ENCODE results near the gene RBM10.

The RBM10 gene

DNA sequence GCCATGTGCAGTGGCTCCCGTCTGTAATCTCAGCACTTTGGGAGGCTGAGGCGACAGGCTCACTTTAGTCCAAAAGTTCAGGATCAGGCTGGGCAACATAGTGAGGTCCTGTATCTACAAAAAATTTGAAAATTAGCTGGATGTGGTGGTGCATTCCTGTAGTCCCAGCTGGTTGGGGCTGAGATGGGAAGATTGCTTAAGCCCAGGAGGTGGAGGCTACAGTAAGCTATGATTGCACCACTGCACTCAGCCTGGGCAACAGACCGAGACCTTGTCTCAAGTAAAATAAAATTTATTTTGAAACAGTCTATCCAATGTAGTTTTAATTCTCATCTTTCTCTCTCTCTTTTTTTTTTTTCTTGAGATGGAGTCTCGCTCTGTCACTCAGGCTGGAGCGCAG is 21.1 kb downstream of the RBM10 start:
- POLR2A ChIA-PET, result no interaction called here
- no peak for TF ChIP-seq CTCF (IDR thresholded peaks at IDR 0.05; ENCODE audit: control extremely low read depth, extremely low read depth, low read depth, missing control alignments)
- DNase-seq (ENCODE audit: extremely low spot score), result no peak
- CTCF ChIA-PET, result no interaction called here

GRCh38 chrX:47168495-47169073 is 23.6 kb downstream of the RBM10 start:
- POLR2A ChIA-PET, result no interaction called here
- DNase-seq (ENCODE audit: extremely low spot score), result no peak
- CTCF ChIA-PET, result no interaction called here
- no peak for TF ChIP-seq CTCF (IDR thresholded peaks at IDR 0.05; ENCODE audit: control extremely low read depth, extremely low read depth, low read depth, missing control alignments)

- POLR2A ChIA-PET, result no interaction called here
- DNase-seq (ENCODE audit: extremely low spot score), result no peak
- CTCF ChIA-PET, result interaction anchor here (1.4 kb wide), 1 partner anchor 24 kb away, joined by 3 read pairs; the partner anchor contains the start of genes NDUFB11 and RBM10
- TF ChIP-seq CTCF (IDR thresholded peaks at IDR 0.05; ENCODE audit: control extremely low read depth, extremely low read depth, low read depth, missing control alignments), result no peak
Observed at GRCh38 chrX:47169273-47169672, 24.3 kb downstream of the RBM10 start.

- POLR2A ChIA-PET, result no interaction called here
- CTCF ChIA-PET, result interaction anchor here (1.4 kb wide), 1 partner anchor 25 kb away, joined by 3 read pairs; the partner anchor contains the start of genes NDUFB11 and RBM10
- no peak for DNase-seq (ENCODE audit: extremely low spot score)
- no peak for TF ChIP-seq CTCF (IDR thresholded peaks at IDR 0.05; ENCODE audit: control extremely low read depth, extremely low read depth, low read depth, missing control alignments)
Observed at GRCh38 chrX:47169726-47170515, 24.9 kb downstream of the RBM10 start.

- no peak for DNase-seq (ENCODE audit: extremely low spot score)
- ChIA-PET POLR2A (no interaction called here), CTCF (interaction anchor here (1.3 to 1.4 kb wide), 2 partner anchors 26 kb away, joined by 3 read pairs; partner anchors contain the start of genes NDUFB11 and RBM10)
- TF ChIP-seq CTCF (IDR thresholded peaks at IDR 0.05; ENCODE audit: control extremely low read depth, extremely low read depth, low read depth, missing control alignments), result no peak
Observed at GRCh38 chrX:47170861-47171692, 26.1 kb downstream of the RBM10 start.

GRCh38 chrX:47171996-47172395 is 27.0 kb downstream of the RBM10 start:
- CTCF ChIA-PET, result interaction anchor here (1.3 kb wide), 1 partner anchor 27 kb away, joined by 3 read pairs; the partner anchor contains the start of gene RBM10
- no peak for TF ChIP-seq CTCF (IDR thresholded peaks at IDR 0.05; ENCODE audit: control extremely low read depth, extremely low read depth, low read depth, missing control alignments)
- POLR2A ChIA-PET, result no interaction called here
- DNase-seq (ENCODE audit: extremely low spot score), result no peak

Data from GM10248 (cell line).